ENCODE data around the gene WDR45. TPM values are rescaled to one million over a fixed set of nuclear protein-coding genes. Genes with fewer than 3 reads are reported as not detected.

WDR45 gene
- total RNA-seq, 1 donor from 2014 or later, result 49.2 TPM

DNA sequence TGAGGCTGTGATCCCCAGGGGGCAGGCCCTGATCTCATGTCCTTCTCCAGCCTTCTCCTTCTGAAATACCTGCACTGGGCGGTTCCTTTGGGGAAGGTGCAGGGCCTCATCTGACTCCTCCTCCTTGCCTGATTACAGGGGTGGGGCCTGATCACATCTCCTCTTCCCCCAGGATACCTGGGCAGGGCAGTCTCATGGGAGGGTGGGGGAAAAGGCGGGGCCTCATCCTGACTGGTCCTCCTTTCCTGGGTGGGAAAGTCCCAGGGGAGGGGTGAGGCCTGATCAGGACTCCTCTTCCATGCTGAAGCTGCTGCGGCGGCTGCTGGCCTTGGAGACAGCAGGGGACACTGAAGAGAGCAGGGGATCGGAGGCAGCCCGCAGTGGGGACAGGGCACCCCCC lies 49.8 kb downstream of the WDR45 start:
- Mint-ChIP-seq H3K9me3 (ENCODE audit: low read depth) (peaks cover 5% of the 10 kb centered on the region), H3K4me1 (ENCODE audit: low read depth) (peaks cover 14% of the 10 kb centered on the region), H3K27me3 (ENCODE audit: low read depth) (no peaks in the 10 kb centered on the region), H3K36me3 (ENCODE audit: low read depth) (peaks cover 20% of the 10 kb centered on the region), H3K4me3 (ENCODE audit: unreplicated experiment) (no peak overlapping the region), H3K27ac (ENCODE audit: unreplicated experiment) (no peak overlapping the region)
- TF ChIP-seq, protein P1, sequence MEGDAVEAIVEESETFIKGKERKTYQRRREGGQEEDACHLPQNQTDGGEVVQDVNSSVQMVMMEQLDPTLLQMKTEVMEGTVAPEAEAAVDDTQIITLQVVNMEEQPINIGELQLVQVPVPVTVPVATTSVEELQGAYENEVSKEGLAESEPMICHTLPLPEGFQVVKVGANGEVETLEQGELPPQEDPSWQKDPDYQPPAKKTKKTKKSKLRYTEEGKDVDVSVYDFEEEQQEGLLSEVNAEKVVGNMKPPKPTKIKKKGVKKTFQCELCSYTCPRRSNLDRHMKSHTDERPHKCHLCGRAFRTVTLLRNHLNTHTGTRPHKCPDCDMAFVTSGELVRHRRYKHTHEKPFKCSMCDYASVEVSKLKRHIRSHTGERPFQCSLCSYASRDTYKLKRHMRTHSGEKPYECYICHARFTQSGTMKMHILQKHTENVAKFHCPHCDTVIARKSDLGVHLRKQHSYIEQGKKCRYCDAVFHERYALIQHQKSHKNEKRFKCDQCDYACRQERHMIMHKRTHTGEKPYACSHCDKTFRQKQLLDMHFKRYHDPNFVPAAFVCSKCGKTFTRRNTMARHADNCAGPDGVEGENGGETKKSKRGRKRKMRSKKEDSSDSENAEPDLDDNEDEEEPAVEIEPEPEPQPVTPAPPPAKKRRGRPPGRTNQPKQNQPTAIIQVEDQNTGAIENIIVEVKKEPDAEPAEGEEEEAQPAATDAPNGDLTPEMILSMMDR (IDR thresholded peaks at IDR 0.05), result no peak
- no peak for DNase-seq (ENCODE audit: low spot score)

Other genes with a start within 250 kb of the WDR45 start
- gene PCSK1N, start 244.3 kb downstream of the WDR45 start, total RNA-seq, result 58.7 to 74.2 TPM (median 69.2 TPM) in 3 replicates
- gene TIMM17B, start 182.1 kb downstream of the WDR45 start, total RNA-seq, result 37.7 to 41.6 TPM (median 38.0 TPM) in 3 replicates
- gene PQBP1, start 182.0 kb downstream of the WDR45 start, total RNA-seq, result 58.4 to 61.7 TPM (median 61.7 TPM) in 3 replicates
- gene SLC35A2, start 168.2 kb downstream of the WDR45 start, total RNA-seq, result 32.3 to 39.2 TPM (median 38.9 TPM) in 3 replicates
- gene PIM2, start 160.9 kb downstream of the WDR45 start, total RNA-seq, result 4.3 to 5.1 TPM (median 4.6 TPM) in 3 replicates
- gene OTUD5, start 122.3 kb downstream of the WDR45 start, total RNA-seq, result 47.4 to 49.0 TPM (median 47.5 TPM) in 3 replicates
- gene KCND1, start 108.0 kb downstream of the WDR45 start, total RNA-seq, result 1.4 to 1.7 TPM (median 1.6 TPM) in 3 replicates
- 28.8 to 37.5 TPM (median 32.7 TPM) in 3 replicates for gene GRIPAP1, start 77.6 kb downstream of the WDR45 start, total RNA-seq
- 39.3 to 42.5 TPM (median 41.2 TPM) in 3 replicates for gene TFE3, start 36.5 kb downstream of the WDR45 start, total RNA-seq
- 6.9 to 7.7 TPM (median 7.3 TPM) in 3 replicates for gene CCDC120, start 20.9 kb downstream of the WDR45 start, total RNA-seq
- 51.9 to 58.3 TPM (median 53.4 TPM) in 3 replicates for gene PRAF2, start 5.9 kb downstream of the WDR45 start, total RNA-seq
- 16.0 to 17.5 TPM (median 17.2 TPM) in 3 replicates for gene GPKOW, start 43.8 kb upstream of the WDR45 start, total RNA-seq
- gene MAGIX, start 82.9 kb upstream of the WDR45 start, total RNA-seq, result 1.6 to 3.5 TPM (median 2.9 TPM) in 3 replicates
- gene PLP2, start 92.0 kb upstream of the WDR45 start, total RNA-seq, result 120 to 203 TPM (median 187 TPM) in 3 replicates
- gene PRICKLE3, start 106.5 kb upstream of the WDR45 start, total RNA-seq, result 7.2 to 8.2 TPM (median 7.5 TPM) in 3 replicates
- 0.87 to 1.5 TPM (median 1.4 TPM) in 3 replicates for gene SYP, start 120.3 kb upstream of the WDR45 start, total RNA-seq
- not detected in 3 replicates for gene CACNA1F, start 153.5 kb upstream of the WDR45 start, total RNA-seq
- gene CCDC22, start 155.6 kb upstream of the WDR45 start, total RNA-seq, result 12.3 to 13.2 TPM (median 12.8 TPM) in 3 replicates
- gene FOXP3, start 184.8 kb upstream of the WDR45 start, total RNA-seq, result 0.12 to 0.28 TPM in 2 of 3 replicates, not detected in the other
- gene PPP1R3F, start 189.9 kb upstream of the WDR45 start, total RNA-seq, result 6.6 to 15.0 TPM (median 8.0 TPM) in 3 replicates
- gene GAGE10, start 223.8 kb upstream of the WDR45 start, total RNA-seq, result not detected in 3 replicates
- gene GAGE12J, start 242.2 kb upstream of the WDR45 start, total RNA-seq, result not detected in 3 replicates